Measurements from ENCODE around the gene CLCNKA.
A peak's percentile ranks its signal among the peaks of the same experiment; 100 is the strongest.
"Not testable (repeated sequence)": the region's sequence is repeated elsewhere in the genome, so short reads cannot be mapped to it uniquely, and the experiment has no call there.

The CLCNKA gene

DNA sequence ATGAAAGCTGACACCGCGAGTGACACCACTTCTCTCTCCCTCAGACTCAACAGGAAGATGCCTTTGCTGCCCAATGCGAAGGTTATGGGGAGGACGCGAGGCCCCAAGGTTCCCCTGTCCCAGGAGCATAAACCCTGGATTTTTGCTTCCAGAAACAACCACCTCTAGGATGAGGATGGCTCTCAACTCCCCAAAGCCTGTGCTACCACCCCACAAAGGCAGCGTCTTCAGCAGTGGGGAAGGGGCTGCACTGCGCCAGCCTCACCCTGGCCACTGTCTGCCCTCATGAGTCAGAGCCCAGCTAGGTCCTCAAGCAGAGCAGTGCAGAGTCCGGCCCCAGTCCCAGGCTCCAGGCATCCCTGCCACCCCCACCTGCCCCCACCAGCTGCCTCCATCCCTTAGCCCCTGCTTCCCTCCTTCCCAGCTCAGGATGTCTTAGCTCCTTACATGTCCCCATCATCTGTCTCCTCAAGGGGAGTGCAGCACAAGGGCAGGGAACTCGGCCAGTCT lies 24.7 kb upstream of the CLCNKA start:
- H3K36me3 ChIP-seq (ENCODE audit: control insufficient read depth in 4 of 4, insufficient read depth in 4 of 4, low read length in 3 of 4) = no peaks in the 10 kb centered on the region
- POLR2A ChIA-PET = no interaction called here
- WGBS (ENCODE audit: insufficient coverage) = 96% methylated on average over 3 of the region's 9 CpGs
- no peak for DNase-seq
- H3K27me3 ChIP-seq (replicated peaks in 2 of 5; ENCODE audit: control insufficient read depth in 4 of 5, insufficient read depth in 5 of 5, low read length in 4 of 5) = no peaks in the 10 kb centered on the region
- no peaks in the 10 kb centered on the region for H3K4me1 ChIP-seq (ENCODE audit: control extremely low read depth in 1 of 4, control insufficient read depth in 4 of 4, insufficient read depth in 4 of 4, low read length in 3 of 4)
- no peaks in the 10 kb centered on the region for H3K9me3 ChIP-seq (ENCODE audit: control extremely low read depth in 1 of 5, control insufficient read depth in 4 of 5, insufficient read depth in 2 of 5, low read depth in 1 of 5, low read length in 4 of 5)
- CTCF ChIA-PET = interaction anchor here (0.9 to 2.0 kb wide), 6 partner anchors 9 to 206 kb away, joined by 3 to 7 read pairs (median 4); no protein-coding TSS in a partner anchor
- no peak overlapping the region for H3K27ac ChIP-seq (ENCODE audit: insufficient read depth in 1 of 2, low read depth in 1 of 2, low read length in 2 of 2, poor library complexity in 1 of 2, severe bottlenecking in 2 of 2)
- H3K4me3 ChIP-seq (ENCODE audit: control insufficient read depth in 1 of 7, extremely low read depth in 1 of 7, insufficient read depth in 4 of 7, low read depth in 2 of 7, low read length in 6 of 7) = no peak overlapping the region

DNA sequence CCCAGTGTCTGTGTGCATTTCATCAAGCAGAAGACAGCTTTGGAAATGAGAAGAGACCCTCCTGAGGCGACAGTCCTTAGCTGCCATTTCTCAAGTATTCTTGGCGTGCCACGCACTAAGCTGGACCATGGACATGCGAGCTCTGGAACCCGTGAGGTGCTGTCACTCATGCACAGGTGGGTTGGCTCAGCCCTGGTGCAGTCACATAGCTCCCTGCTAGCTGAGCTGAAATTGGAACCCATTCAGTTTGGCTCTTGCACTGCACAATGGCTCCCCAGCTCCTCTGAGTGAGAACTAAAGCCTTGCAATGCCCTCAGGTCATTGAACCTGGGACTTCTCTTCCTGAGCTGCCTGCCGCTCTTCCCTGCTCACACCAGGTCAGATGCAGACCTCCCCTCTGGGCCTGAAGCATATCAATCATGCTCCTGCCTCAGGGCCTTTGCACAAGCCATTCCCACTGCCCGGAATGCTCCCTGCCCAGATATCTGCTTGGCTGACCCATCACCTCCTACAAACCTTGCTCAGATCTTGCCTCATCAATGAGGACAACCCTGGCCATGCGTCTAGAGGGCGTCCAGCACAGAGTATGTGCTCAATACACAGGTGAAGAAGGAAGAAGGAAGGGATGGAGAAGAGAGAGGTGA lies 24.1 kb upstream of the CLCNKA start:
- 90% methylated on average over 8 of the region's 9 CpGs for WGBS (ENCODE audit: insufficient coverage)
- H3K27me3 ChIP-seq (replicated peaks in 2 of 5; ENCODE audit: control insufficient read depth in 4 of 5, insufficient read depth in 5 of 5, low read length in 4 of 5) = no peaks in the 10 kb centered on the region
- ChIA-PET POLR2A (no interaction called here), CTCF (interaction anchor here (0.6 to 2.0 kb wide), 7 partner anchors 9 to 207 kb away, joined by 3 to 7 read pairs (median 4); no protein-coding TSS in a partner anchor)
- no peak overlapping the region for H3K27ac ChIP-seq (ENCODE audit: insufficient read depth in 1 of 2, low read depth in 1 of 2, low read length in 2 of 2, poor library complexity in 1 of 2, severe bottlenecking in 2 of 2)
- no peak for DNase-seq
- no peak overlapping the region for H3K4me3 ChIP-seq (ENCODE audit: control insufficient read depth in 1 of 7, extremely low read depth in 1 of 7, insufficient read depth in 4 of 7, low read depth in 2 of 7, low read length in 6 of 7)
- H3K9me3 ChIP-seq (ENCODE audit: control extremely low read depth in 1 of 5, control insufficient read depth in 4 of 5, insufficient read depth in 2 of 5, low read depth in 1 of 5, low read length in 4 of 5) = no peaks in the 10 kb centered on the region
- H3K4me1 ChIP-seq (ENCODE audit: control extremely low read depth in 1 of 4, control insufficient read depth in 4 of 4, insufficient read depth in 4 of 4, low read length in 3 of 4) = no peaks in the 10 kb centered on the region
- H3K36me3 ChIP-seq (ENCODE audit: control insufficient read depth in 4 of 4, insufficient read depth in 4 of 4, low read length in 3 of 4) = no peaks in the 10 kb centered on the region

DNA sequence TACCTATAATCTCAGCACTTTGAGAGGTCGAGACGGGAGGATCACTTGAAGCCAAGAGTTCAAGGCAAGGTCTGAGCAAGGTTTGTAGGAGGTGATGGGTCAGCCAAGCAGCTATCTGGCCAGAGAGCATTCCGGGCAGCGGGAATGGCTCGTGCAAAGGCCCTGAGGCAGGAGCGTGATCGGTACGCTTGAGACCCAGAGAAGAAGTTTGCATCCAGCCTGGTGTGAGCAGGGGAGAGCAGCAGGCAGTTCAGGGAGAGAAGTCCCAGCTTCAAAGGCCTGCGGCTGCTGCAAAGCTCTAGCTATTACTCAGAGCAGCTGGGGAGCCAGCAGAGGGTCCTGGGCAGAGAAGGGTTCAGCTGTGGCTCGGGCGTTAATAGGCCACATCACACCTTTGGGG lies 22.9 kb upstream of the CLCNKA start:
- DNase-seq = no peak
- Histone ChIP-seq H3K27me3 (replicated peaks in 2 of 5; ENCODE audit: control insufficient read depth in 4 of 5, insufficient read depth in 5 of 5, low read length in 4 of 5) (no peaks in the 10 kb centered on the region), H3K27ac (ENCODE audit: insufficient read depth in 1 of 2, low read depth in 1 of 2, low read length in 2 of 2, poor library complexity in 1 of 2, severe bottlenecking in 2 of 2) (no peak overlapping the region), H3K4me3 (ENCODE audit: control insufficient read depth in 1 of 7, extremely low read depth in 1 of 7, insufficient read depth in 4 of 7, low read depth in 2 of 7, low read length in 6 of 7) (no peak overlapping the region), H3K4me1 (ENCODE audit: control extremely low read depth in 1 of 4, control insufficient read depth in 4 of 4, insufficient read depth in 4 of 4, low read length in 3 of 4) (no peaks in the 10 kb centered on the region), H3K36me3 (ENCODE audit: control insufficient read depth in 4 of 4, insufficient read depth in 4 of 4, low read length in 3 of 4) (no peaks in the 10 kb centered on the region), H3K9me3 (ENCODE audit: control extremely low read depth in 1 of 5, control insufficient read depth in 4 of 5, insufficient read depth in 2 of 5, low read depth in 1 of 5, low read length in 4 of 5) (no peaks in the 10 kb centered on the region)
- ChIA-PET POLR2A (no interaction called here), CTCF (no interaction called here)
- 98% methylated on average over 11 of the region's 11 CpGs for WGBS (ENCODE audit: insufficient coverage)

DNA sequence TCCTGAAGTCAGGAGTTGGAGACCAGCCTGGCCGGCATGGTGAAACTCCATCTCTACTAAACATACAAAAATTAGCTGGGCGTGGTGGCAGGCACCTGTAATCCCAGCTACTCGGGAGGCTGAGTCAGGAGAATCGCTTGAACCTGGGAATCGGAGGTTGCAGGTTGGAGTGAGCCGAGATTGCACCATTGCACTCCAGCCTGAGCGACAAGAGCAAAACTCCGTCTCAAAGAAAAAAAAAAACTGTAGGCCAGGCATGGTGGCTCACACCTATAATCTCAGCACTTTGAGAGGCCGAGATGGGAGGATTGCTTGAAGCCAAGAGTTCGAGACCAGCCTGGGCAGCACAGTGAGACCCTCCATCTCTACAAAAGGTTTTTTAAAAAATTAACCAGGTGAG lies 20.6 kb upstream of the CLCNKA start:
- H3K9me3 ChIP-seq (ENCODE audit: control extremely low read depth in 1 of 5, control insufficient read depth in 4 of 5, insufficient read depth in 2 of 5, low read depth in 1 of 5, low read length in 4 of 5); H3K36me3 ChIP-seq (ENCODE audit: control insufficient read depth in 4 of 4, insufficient read depth in 4 of 4, low read length in 3 of 4); H3K4me1 ChIP-seq (ENCODE audit: control extremely low read depth in 1 of 4, control insufficient read depth in 4 of 4, insufficient read depth in 4 of 4, low read length in 3 of 4); POLR2A ChIA-PET; DNase-seq; H3K27ac ChIP-seq (ENCODE audit: insufficient read depth in 1 of 2, low read depth in 1 of 2, low read length in 2 of 2, poor library complexity in 1 of 2, severe bottlenecking in 2 of 2); H3K4me3 ChIP-seq (ENCODE audit: control insufficient read depth in 1 of 7, extremely low read depth in 1 of 7, insufficient read depth in 4 of 7, low read depth in 2 of 7, low read length in 6 of 7); H3K27me3 ChIP-seq (replicated peaks in 2 of 5; ENCODE audit: control insufficient read depth in 4 of 5, insufficient read depth in 5 of 5, low read length in 4 of 5): not testable (repeated sequence)
- CTCF ChIA-PET = interaction anchor here (0.6 to 0.8 kb wide), 2 partner anchors 28 to 30 kb away, joined by 3 read pairs; no protein-coding TSS in a partner anchor
- 81% methylated on average over 7 of the region's 10 CpGs for WGBS (ENCODE audit: insufficient coverage)

DNA sequence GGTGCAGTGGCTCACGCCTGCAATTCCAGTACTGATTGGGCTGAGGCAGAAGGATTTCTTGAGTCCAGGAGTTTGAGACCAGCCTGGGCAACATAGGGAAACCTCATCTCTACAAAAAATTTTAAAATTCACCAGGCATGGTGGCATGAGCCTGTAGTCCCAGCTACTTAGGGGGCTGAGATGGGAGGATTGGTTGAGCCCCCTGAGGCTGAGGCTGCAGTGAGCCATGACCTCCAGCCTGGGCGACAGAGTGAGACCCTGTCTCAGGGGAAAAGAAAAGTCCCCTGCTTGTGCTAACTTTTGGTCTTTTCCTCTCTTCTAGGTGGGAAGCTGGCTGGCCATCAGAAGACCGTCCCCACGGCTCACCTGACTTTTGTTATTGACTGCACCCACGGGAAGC lies 16.2 kb upstream of the CLCNKA start:
- Histone ChIP-seq H3K4me3 (ENCODE audit: control insufficient read depth in 1 of 7, extremely low read depth in 1 of 7, insufficient read depth in 4 of 7, low read depth in 2 of 7, low read length in 6 of 7) (no peak overlapping the region), H3K27ac (ENCODE audit: insufficient read depth in 1 of 2, low read depth in 1 of 2, low read length in 2 of 2, poor library complexity in 1 of 2, severe bottlenecking in 2 of 2) (no peak overlapping the region), H3K4me1 (ENCODE audit: control extremely low read depth in 1 of 4, control insufficient read depth in 4 of 4, insufficient read depth in 4 of 4, low read length in 3 of 4) (no peaks in the 10 kb centered on the region), H3K27me3 (replicated peaks in 2 of 5; ENCODE audit: control insufficient read depth in 4 of 5, insufficient read depth in 5 of 5, low read length in 4 of 5) (no peaks in the 10 kb centered on the region), H3K9me3 (ENCODE audit: control extremely low read depth in 1 of 5, control insufficient read depth in 4 of 5, insufficient read depth in 2 of 5, low read depth in 1 of 5, low read length in 4 of 5) (no peaks in the 10 kb centered on the region), H3K36me3 (ENCODE audit: control insufficient read depth in 4 of 4, insufficient read depth in 4 of 4, low read length in 3 of 4) (no peaks in the 10 kb centered on the region)
- POLR2A ChIA-PET = no interaction called here
- CTCF ChIA-PET = interaction anchor here (2.0 kb wide), 1 partner anchor 50 kb away, joined by 6 read pairs; no protein-coding TSS in a partner anchor
- WGBS (ENCODE audit: insufficient coverage) = 86% methylated on average over 5 of the region's 5 CpGs
- DNase-seq = no peak

DNA sequence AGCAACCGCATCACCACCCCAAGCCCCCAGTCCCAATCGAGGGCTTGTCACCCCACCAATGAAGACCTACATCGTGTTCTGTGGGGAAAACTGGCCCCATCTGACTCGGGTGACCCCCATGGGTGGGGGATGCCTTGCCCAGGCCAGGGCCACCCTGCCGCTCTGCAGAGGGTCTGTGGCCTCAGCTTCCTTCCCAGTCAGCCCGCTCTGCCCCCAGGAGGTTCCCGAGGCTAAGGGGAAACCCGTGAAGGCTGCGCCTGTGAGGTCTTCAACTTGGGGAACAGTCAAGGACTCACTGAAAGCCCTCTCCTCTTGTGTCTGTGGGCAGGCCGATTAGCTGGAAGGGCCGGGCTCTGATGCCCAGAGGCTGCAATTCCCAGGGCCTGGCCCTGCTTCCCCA lies 15.8 kb upstream of the CLCNKA start:
- H3K9me3 ChIP-seq (ENCODE audit: control extremely low read depth in 1 of 5, control insufficient read depth in 4 of 5, insufficient read depth in 2 of 5, low read depth in 1 of 5, low read length in 4 of 5) = no peaks in the 10 kb centered on the region
- H3K4me1 ChIP-seq (ENCODE audit: control extremely low read depth in 1 of 4, control insufficient read depth in 4 of 4, insufficient read depth in 4 of 4, low read length in 3 of 4) = no peaks in the 10 kb centered on the region
- ChIA-PET CTCF (no interaction called here), POLR2A (no interaction called here)
- no peaks in the 10 kb centered on the region for H3K27me3 ChIP-seq (replicated peaks in 2 of 5; ENCODE audit: control insufficient read depth in 4 of 5, insufficient read depth in 5 of 5, low read length in 4 of 5)
- 75% methylated on average over 11 of the region's 11 CpGs for WGBS (ENCODE audit: insufficient coverage)
- H3K27ac ChIP-seq (ENCODE audit: insufficient read depth in 1 of 2, low read depth in 1 of 2, low read length in 2 of 2, poor library complexity in 1 of 2, severe bottlenecking in 2 of 2) = no peak overlapping the region
- H3K4me3 ChIP-seq (ENCODE audit: control insufficient read depth in 1 of 7, extremely low read depth in 1 of 7, insufficient read depth in 4 of 7, low read depth in 2 of 7, low read length in 6 of 7) = no peak overlapping the region
- no peak for DNase-seq
- no peaks in the 10 kb centered on the region for H3K36me3 ChIP-seq (ENCODE audit: control insufficient read depth in 4 of 4, insufficient read depth in 4 of 4, low read length in 3 of 4)

DNA sequence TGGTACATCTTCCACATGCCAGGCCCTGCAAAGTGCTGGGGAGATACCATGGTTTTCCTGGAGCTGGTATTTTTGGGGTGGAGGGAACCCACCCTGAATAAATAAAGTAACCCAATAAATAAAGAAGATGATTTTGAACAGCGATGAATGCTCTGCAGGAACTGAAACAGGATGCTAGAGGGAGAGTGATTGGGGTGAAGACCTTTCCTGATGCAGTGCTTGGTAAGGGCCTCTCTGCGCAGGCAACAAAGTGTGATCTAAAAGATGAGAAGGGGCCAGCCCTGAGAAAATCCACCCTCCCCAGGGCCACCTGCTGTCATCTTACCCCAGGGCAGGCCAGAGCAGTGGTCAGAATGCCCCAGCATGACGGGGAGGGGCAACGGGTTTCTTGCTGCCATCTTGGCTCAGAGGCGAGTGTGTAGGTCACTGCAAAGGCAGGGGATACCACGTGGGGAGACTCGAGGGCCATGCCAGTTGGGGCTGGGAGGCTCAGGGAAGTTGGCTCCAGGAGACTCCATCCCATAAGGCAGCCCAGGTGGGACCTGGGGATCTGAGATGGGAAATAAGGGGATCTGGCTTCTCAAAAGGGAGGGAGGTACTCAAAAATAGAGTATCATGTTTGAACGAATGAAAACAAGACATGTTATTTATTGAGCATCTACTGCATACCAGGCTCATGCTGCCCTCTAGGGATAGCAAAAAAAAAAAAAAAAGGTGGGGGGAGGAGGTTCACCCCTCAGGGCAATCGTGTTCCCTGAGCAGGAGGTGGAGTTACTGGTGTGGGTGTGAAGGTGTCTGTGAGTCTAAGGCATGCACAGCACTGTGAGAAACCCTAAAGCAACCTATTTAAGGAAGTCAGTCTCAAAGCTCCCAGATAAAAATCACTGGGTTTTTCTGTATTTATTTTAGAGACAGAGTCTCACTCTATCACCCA lies 15.0 kb upstream of the CLCNKA start:
- POLR2A ChIA-PET = no interaction called here
- 87% methylated on average over 7 of the region's 9 CpGs for WGBS (ENCODE audit: insufficient coverage)
- Histone ChIP-seq H3K4me1 (ENCODE audit: control extremely low read depth in 1 of 4, control insufficient read depth in 4 of 4, insufficient read depth in 4 of 4, low read length in 3 of 4) (no peaks in the 10 kb centered on the region), H3K27me3 (replicated peaks in 2 of 5; ENCODE audit: control insufficient read depth in 4 of 5, insufficient read depth in 5 of 5, low read length in 4 of 5) (no peaks in the 10 kb centered on the region), H3K36me3 (ENCODE audit: control insufficient read depth in 4 of 4, insufficient read depth in 4 of 4, low read length in 3 of 4) (no peaks in the 10 kb centered on the region), H3K9me3 (ENCODE audit: control extremely low read depth in 1 of 5, control insufficient read depth in 4 of 5, insufficient read depth in 2 of 5, low read depth in 1 of 5, low read length in 4 of 5) (no peaks in the 10 kb centered on the region), H3K27ac (ENCODE audit: insufficient read depth in 1 of 2, low read depth in 1 of 2, low read length in 2 of 2, poor library complexity in 1 of 2, severe bottlenecking in 2 of 2) (no peak overlapping the region), H3K4me3 (ENCODE audit: control insufficient read depth in 1 of 7, extremely low read depth in 1 of 7, insufficient read depth in 4 of 7, low read depth in 2 of 7, low read length in 6 of 7) (no peak overlapping the region)
- DNase-seq = peak; percentile 8 to 41 (median 35)
- CTCF ChIA-PET = interaction anchor here (1.0 to 3.8 kb wide), 9 partner anchors 9 to 204 kb away, joined by 3 to 18 read pairs (median 3); no protein-coding TSS in a partner anchor
